GM19099 (cell line): ENCODE measurements around the gene SCGN.

ENCODE experiments used
- POLR2A ChIP-seq: IDR thresholded peaks from 3 replicates; pipeline ENCODE4 v1.6.1; 2011; ENCODE audit warnings: low read depth; ENCODE audit not compliant: insufficient read length; ENCODE audit errors: extremely low read depth

The SCGN gene

GRCh38 chr6:25727028-25727427 is 75.0 kb downstream of the SCGN start:
- no peak for TF ChIP-seq POLR2A

GRCh38 chr6:25730907-25731306 is 78.9 kb downstream of the SCGN start:
- no peak for TF ChIP-seq POLR2A

- no peak for TF ChIP-seq POLR2A
These were observed 79.7 kb downstream of the SCGN start for GRCh38 chr6:25731721-25732120.

- TF ChIP-seq POLR2A, result no peak
These were observed 80.6 kb downstream of the SCGN start for GRCh38 chr6:25732468-25733198.

GRCh38 chr6:25735261-25735660 is 83.2 kb downstream of the SCGN start:
- no peak for TF ChIP-seq POLR2A

GRCh38 chr6:25743868-25744267 is 91.9 kb downstream of the SCGN start:
- no peak for TF ChIP-seq POLR2A

GRCh38 chr6:25745836-25746235 is 93.8 kb downstream of the SCGN start:
- TF ChIP-seq POLR2A, result no peak

- TF ChIP-seq POLR2A, result no peak
These were observed 95.0 kb downstream of the SCGN start for GRCh38 chr6:25746968-25747367.

GRCh38 chr6:25747477-25747876 is 95.5 kb downstream of the SCGN start:
- TF ChIP-seq POLR2A, result no peak

- TF ChIP-seq POLR2A, result no peak
These were observed 96.0 kb downstream of the SCGN start for GRCh38 chr6:25748049-25748448.

- no peak for TF ChIP-seq POLR2A
These were observed 97.8 kb downstream of the SCGN start for GRCh38 chr6:25749837-25750236.

- no peak for TF ChIP-seq POLR2A
These were observed 98.9 kb downstream of the SCGN start for GRCh38 chr6:25750906-25751305.
